Sigmoid colon (tissue), 7 donors: ENCODE data around the gene SCAMP1. TPM values are rescaled to one million over a fixed set of nuclear protein-coding genes. Genes with fewer than 3 reads are reported as not detected.

ENCODE experiments used
- DNase-seq: peaks from one replicate; pipeline ENCODE4 v3.0.0-alpha.2; 2019
- H3K27ac ChIP-seq, 4 donors: fragments of 200-600 bp; sonication (generic); one replicate each; pipeline ENCODE4 v1.5.1; 2016 to 2019; ENCODE audit warnings: mild to moderate bottlenecking in 1 of 4
- H3K27me3 ChIP-seq, 3 donors: fragments of 200-600 bp; sonication (generic); one replicate each; pipeline ENCODE4 v1.5.1; 2019; ENCODE audit warnings: mild to moderate bottlenecking in 1 of 3
- H3K36me3 ChIP-seq, 4 donors: fragments of 200-600 bp; sonication (generic); one replicate each; pipeline ENCODE4 v1.5.1; 2016 to 2019
- H3K4me1 ChIP-seq, 4 donors: fragments of 200-600 bp; sonication (generic); one replicate each; pipeline ENCODE4 v1.5.1; 2017 to 2019
- H3K4me3 ChIP-seq, 4 donors: fragments of 200-600 bp; sonication (generic); one replicate each; pipeline ENCODE4 v1.5.1; 2017 to 2019; ENCODE audit warnings: mild to moderate bottlenecking in 2 of 4, moderate library complexity in 1 of 4
- H3K9me3 ChIP-seq, 4 donors: fragments of 200-600 bp in 3 of 4; sonication (generic) in 3 of 4; one replicate each; pipeline versions ENCODE4 v1.5.1 to v1.6.1; 2013 to 2019
- CTCF ChIP-seq, 4 experiments: fragments of 450-650 bp in 3 of 4; fragments of 200-600 bp in 1 of 4; IDR thresholded peaks; one replicate each; pipeline ENCODE4 v1.5.1; 2016 to 2019; ENCODE audit warnings: antibody characterized with exemption in 4 of 4, mild to moderate bottlenecking in 3 of 4, moderate library complexity in 2 of 4
- EP300 ChIP-seq, 4 donors: sonication (generic); formaldehyde crosslinking; IDR thresholded peaks; one replicate each; pipeline ENCODE4 v1.6.1; 2017; ENCODE audit warnings: antibody characterized with exemption in 4 of 4
- POLR2A ChIP-seq, 2 donors: fragments of 450-650 bp; IDR thresholded peaks; one replicate each; pipeline ENCODE4 v1.6.1; 2016; ENCODE audit warnings: antibody characterized with exemption in 2 of 2, mild to moderate bottlenecking in 2 of 2, moderate library complexity in 2 of 2
- POLR2AphosphoS5 ChIP-seq, 4 donors: sonication (generic); formaldehyde crosslinking; IDR thresholded peaks; one replicate each; pipeline ENCODE4 v1.6.1; 2017; ENCODE audit warnings: antibody characterized with exemption in 4 of 4
- WGBS, 2 donors: extraction: QIAGEN DNeasy Blood & Tissue Kit; methylation state at CpG; one replicate each; pipeline ENCODE4 v1.1.7; 2013; 5-methylcytosine and 5-hydroxymethylcytosine counted together
- intact Hi-C: fragments of 100-400 bp; cut with DNase I; formaldehyde crosslinking; loops from one replicate; pipeline ENCODE4 v1.15.1; 2023
- polyA plus RNA-seq, 3 donors: library from polyadenylated mRNA; stranded (reverse); fragments of 200-250 nt; gene quantifications; one replicate each; pipeline ENCODE4 v1.2.3, GENCODE V29; 2013
- total RNA-seq, 4 donors: library from RNA; depleted of rRNA; stranded (reverse); fragments of >200 nt; gene quantifications; one replicate each; pipeline ENCODE4 v1.1.0, GENCODE V29; 2016
- donor health status: healthy with polysubstance abuse.
- donor health status: Bipolar disorder and iron deficiency.
- donor health status: healthy.

The SCAMP1 gene
- total and polyA plus RNA-seq, 7 donors: 3.9 to 45.3 (median 31.0) TPM

- peak overlapping the region; percentile 87 to 95 (median 92) for H3K27ac ChIP-seq
- peaks cover 3 to 26% (median 12%) of the 10 kb centered on the region in 4 donors for H3K4me1 ChIP-seq
- intact Hi-C loops: loop anchor here (1.0 to 10.0 kb wide), 4 partner anchors 66 to 583 kb away; partner anchors contain the start of genes AP3B1, LHFPL2 and TBCA
- H3K9me3 ChIP-seq: no peaks in the 10 kb centered on the region
- no peaks in the 10 kb centered on the region for H3K36me3 ChIP-seq
- no peak for TF ChIP-seq POLR2AphosphoS5 (IDR thresholded peaks at IDR 0.05)
- TF ChIP-seq CTCF (IDR thresholded peaks at IDR 0.05): no peak
- TF ChIP-seq POLR2A (IDR thresholded peaks at IDR 0.05): no peak
- no peak for TF ChIP-seq EP300 (IDR thresholded peaks at IDR 0.05)
- H3K4me3 ChIP-seq: peak overlapping the region; percentile 83 to 97 (median 88)
- DNase-seq: no peak
- H3K27me3 ChIP-seq: no peaks in the 10 kb centered on the region
- WGBS, 2 donors: 0% methylated on average over 26 of the region's 26 CpGs
Measured at GRCh38 chr5:78360674-78360923, 182 bp downstream of the SCAMP1 start.

GRCh38 chr5:78360924-78361630 is 660 bp downstream of the SCAMP1 start:
- Histone ChIP-seq H3K36me3 (no peaks in the 10 kb centered on the region), H3K27me3 (no peaks in the 10 kb centered on the region), H3K4me3 (peak overlapping the region; percentile 83 to 97 (median 88)), H3K4me1 (peaks cover 3 to 26% (median 12%) of the 10 kb centered on the region in 4 donors), H3K9me3 (no peaks in the 10 kb centered on the region), H3K27ac (peak overlapping the region; percentile 87 to 95 (median 92))
- peak; percentile 75 for DNase-seq
- TF ChIP-seq POLR2AphosphoS5 (IDR thresholded peaks at IDR 0.05): peak in 3 of 4 donors; percentile 26 to 35 (median 33)
- no peak for TF ChIP-seq EP300 (IDR thresholded peaks at IDR 0.05)
- no peak for TF ChIP-seq POLR2A (IDR thresholded peaks at IDR 0.05)
- TF ChIP-seq CTCF (IDR thresholded peaks at IDR 0.05): peak in 1 of 4 experiments; percentile 19
- intact Hi-C loops: loop anchor here (1.0 to 10.0 kb wide), 4 partner anchors 67 to 584 kb away; partner anchors contain the start of genes AP3B1, LHFPL2 and TBCA
- whole genome bisulfite sequencing, 2 donors: 0 to 1% methylated on average over 36 of the region's 36 CpGs

GRCh38 chr5:78361631-78361993 is 1.2 kb downstream of the SCAMP1 start:
- DNase-seq: no peak
- TF ChIP-seq POLR2AphosphoS5 (IDR thresholded peaks at IDR 0.05) (no peak), CTCF (IDR thresholded peaks at IDR 0.05) (no peak), POLR2A (IDR thresholded peaks at IDR 0.05) (no peak), EP300 (IDR thresholded peaks at IDR 0.05) (no peak)
- Histone ChIP-seq H3K4me1 (peaks cover 3 to 26% (median 12%) of the 10 kb centered on the region in 4 donors), H3K27ac (peak overlapping the region; percentile 87 to 95 (median 92)), H3K36me3 (no peaks in the 10 kb centered on the region), H3K27me3 (no peaks in the 10 kb centered on the region), H3K4me3 (peak overlapping the region; percentile 83 to 97 (median 88)), H3K9me3 (no peaks in the 10 kb centered on the region)
- 3 to 11% methylated on average over 3 of the region's 3 CpGs for WGBS, 2 donors
- intact Hi-C loops: loop anchor here (5.0 to 10.0 kb wide), 3 partner anchors 153 to 584 kb away; partner anchors contain the start of genes LHFPL2 and TBCA

- TF ChIP-seq CTCF (IDR thresholded peaks at IDR 0.05) (no peak), EP300 (IDR thresholded peaks at IDR 0.05) (no peak)
- Histone ChIP-seq H3K27ac (peak overlapping the region in 2 of 4 donors; percentile 91 to 95), H3K9me3 (no peaks in the 10 kb centered on the region), H3K27me3 (no peaks in the 10 kb centered on the region), H3K4me3 (no peak overlapping the region), H3K4me1 (peaks cover 3 to 26% (median 12%) of the 10 kb centered on the region in 4 donors), H3K36me3 (no peaks in the 10 kb centered on the region)
- 47 to 70% methylated on average over 3 of the region's 3 CpGs for WGBS, 2 donors
- DNase-seq: no peak
- intact Hi-C loops: loop anchor here (5.0 to 10.0 kb wide), 3 partner anchors 153 to 585 kb away; partner anchors contain the start of genes LHFPL2 and TBCA
Measured at GRCh38 chr5:78362220-78362619, 1.8 kb downstream of the SCAMP1 start.
